CD4-positive, alpha-beta T cell treated with Interleukin-6 at 100 ng/mL for 8 hours (primary cell): ENCODE data around the gene METTL16.

Experiments used
- DNase-seq: peaks from one replicate; pipeline ENCODE4 v3.0.0-alpha.2; 2020; ENCODE audit warnings: mixed read lengths, low spot score

METTL16 gene

GRCh38 chr17:2395258-2396181 is 116.2 kb downstream of the METTL16 start:
- no peak for DNase-seq

- DNase-seq = no peak
Observed at GRCh38 chr17:2394775-2395201, 116.9 kb downstream of the METTL16 start.

GRCh38 chr17:2393954-2394749 is 117.5 kb downstream of the METTL16 start:
- DNase-seq = no peak

- peak; percentile 91 for DNase-seq
Observed at GRCh38 chr17:2393174-2393953, 118.3 kb downstream of the METTL16 start.

GRCh38 chr17:2392252-2393173 is 119.2 kb downstream of the METTL16 start:
- DNase-seq = peak; percentile 95

- no peak for DNase-seq
Observed at GRCh38 chr17:2391597-2392251, 120.0 kb downstream of the METTL16 start.

- DNase-seq = no peak
Observed at GRCh38 chr17:2390199-2390836, 121.4 kb downstream of the METTL16 start.

- DNase-seq = no peak
Observed at GRCh38 chr17:2388683-2389055, 123.0 kb downstream of the METTL16 start.

GRCh38 chr17:2388020-2388682 is 123.5 kb downstream of the METTL16 start:
- no peak for DNase-seq

GRCh38 chr17:2387086-2388019 is 124.3 kb downstream of the METTL16 start:
- DNase-seq = no peak

- no peak for DNase-seq
Observed at GRCh38 chr17:2386400-2387085, 125.1 kb downstream of the METTL16 start.

- DNase-seq = no peak
Observed at GRCh38 chr17:2385240-2386210, 126.2 kb downstream of the METTL16 start.

- no peak for DNase-seq
Observed at GRCh38 chr17:2384439-2385127, 127.1 kb downstream of the METTL16 start.

- DNase-seq = no peak
Observed at GRCh38 chr17:2383628-2384167, 128.0 kb downstream of the METTL16 start.

GRCh38 chr17:2380950-2381649 is 130.6 kb downstream of the METTL16 start:
- DNase-seq = no peak
